ENCODE results near the gene SLC25A42. TPM values are rescaled to one million over a fixed set of nuclear protein-coding genes. Genes with fewer than 3 reads are reported as not detected.
"Not testable (repeated sequence)": the region's sequence is repeated elsewhere in the genome, so short reads cannot be mapped to it uniquely, and the experiment has no call there.

Gene SLC25A42
- 3.4 and 6.7 TPM in 2 replicates for total RNA-seq (2014; rRNA removed; shearing (Covaris generic))

GRCh38 chr19:19063183-19064097 is at the start of gene SLC25A42:
TSS of gene SLC25A42 (plus strand) at chr19:19063994. CDS start at chr19:19096125, 32,131 bp downstream.
- Histone ChIP-seq H3K27me3 (replicated peaks) (no peaks in the 10 kb centered on the region), H3K4me1 (replicated peaks) (peaks cover 16% of the 10 kb centered on the region), H3K4me3 (peak within 1 kb of the TSS; percentile 59), H3K36me3 (peaks cover under 1% of the 10 kb centered on the region; the same call in 1 of the 2 replicates), H3K9me3 (replicated peaks) (no peaks in the 10 kb centered on the region), H3K27ac (no peak within 1 kb of the TSS)
- DNase-seq (ENCODE audit: low read depth in 1 of 2, low spot score in 2 of 2), result peak; percentile 99 to 100

- Histone ChIP-seq H3K4me1 (replicated peaks) (peaks cover 8% of the 10 kb centered on the region), H3K36me3 (peaks cover 89% of the 10 kb centered on the region), H3K27ac (no peak overlapping the region), H3K4me3 (no peak overlapping the region), H3K9me3 (replicated peaks) (no peaks in the 10 kb centered on the region), H3K27me3 (replicated peaks) (no peaks in the 10 kb centered on the region)
- peak in 1 of 2 experiments; percentile 16 for DNase-seq (ENCODE audit: low read depth in 1 of 2, low spot score in 2 of 2)
Measured at GRCh38 chr19:19021115-19021514, 42.7 kb upstream of the SLC25A42 start.

- H3K4me3 ChIP-seq, result no peak overlapping the region
- peaks cover 8% of the 10 kb centered on the region for H3K4me1 ChIP-seq (replicated peaks)
- DNase-seq (ENCODE audit: low read depth in 1 of 2, low spot score in 2 of 2), result no peak
- H3K27me3 ChIP-seq (replicated peaks), result no peaks in the 10 kb centered on the region
- H3K27ac ChIP-seq, result no peak overlapping the region
- no peaks in the 10 kb centered on the region for H3K9me3 ChIP-seq (replicated peaks)
- peaks cover 89% of the 10 kb centered on the region for H3K36me3 ChIP-seq
Measured at GRCh38 chr19:19022380-19022961, 41.3 kb upstream of the SLC25A42 start.

- not testable (repeated sequence) for DNase-seq (ENCODE audit: low read depth in 1 of 2, low spot score in 2 of 2); H3K27me3 ChIP-seq (replicated peaks); H3K27ac ChIP-seq; H3K4me3 ChIP-seq; H3K4me1 ChIP-seq (replicated peaks); H3K9me3 ChIP-seq (replicated peaks)
- peaks cover 90% of the 10 kb centered on the region for H3K36me3 ChIP-seq
Measured at GRCh38 chr19:19023376-19023775, 40.4 kb upstream of the SLC25A42 start.

GRCh38 chr19:19025861-19026260 is 37.9 kb upstream of the SLC25A42 start:
- no peak for DNase-seq (ENCODE audit: low read depth in 1 of 2, low spot score in 2 of 2)
- Histone ChIP-seq H3K27ac (no peak overlapping the region), H3K4me3 (no peak overlapping the region), H3K4me1 (replicated peaks) (peaks cover 8% of the 10 kb centered on the region), H3K36me3 (peaks cover 98% of the 10 kb centered on the region), H3K27me3 (replicated peaks) (no peaks in the 10 kb centered on the region), H3K9me3 (replicated peaks) (no peaks in the 10 kb centered on the region)

GRCh38 chr19:19026299-19026971 is 37.4 kb upstream of the SLC25A42 start:
- Histone ChIP-seq H3K4me3 (no peak overlapping the region), H3K27ac (no peak overlapping the region), H3K27me3 (replicated peaks) (no peaks in the 10 kb centered on the region), H3K36me3 (peaks cover 100% of the 10 kb centered on the region), H3K9me3 (replicated peaks) (no peaks in the 10 kb centered on the region), H3K4me1 (replicated peaks) (peaks cover 3% of the 10 kb centered on the region)
- DNase-seq (ENCODE audit: low read depth in 1 of 2, low spot score in 2 of 2), result no peak

- Histone ChIP-seq H3K9me3 (replicated peaks) (no peaks in the 10 kb centered on the region), H3K27ac (no peak overlapping the region), H3K27me3 (replicated peaks) (no peaks in the 10 kb centered on the region), H3K36me3 (peaks cover 97% of the 10 kb centered on the region), H3K4me1 (replicated peaks) (peaks cover 5% of the 10 kb centered on the region; the same call in 1 of the 2 replicates), H3K4me3 (no peak overlapping the region)
- DNase-seq (ENCODE audit: low read depth in 1 of 2, low spot score in 2 of 2), result no peak
Measured at GRCh38 chr19:19027228-19027627, 36.6 kb upstream of the SLC25A42 start.

- Histone ChIP-seq H3K36me3 (peaks cover 91% of the 10 kb centered on the region), H3K4me3 (no peak overlapping the region), H3K4me1 (replicated peaks) (0 out of 2 replicates have a peak, but pooled peaks cover 5% of the 10 kb centered on the region), H3K9me3 (replicated peaks) (0 out of 2 replicates have a peak, but pooled peaks cover 3% of the 10 kb centered on the region), H3K27ac (no peak overlapping the region), H3K27me3 (replicated peaks) (no peaks in the 10 kb centered on the region)
- DNase-seq (ENCODE audit: low read depth in 1 of 2, low spot score in 2 of 2), result no peak
Measured at GRCh38 chr19:19028526-19028925, 35.3 kb upstream of the SLC25A42 start.

GRCh38 chr19:19031891-19032290 is 31.9 kb upstream of the SLC25A42 start:
- Histone ChIP-seq H3K4me3 (peak overlapping the region; percentile 97), H3K27ac (no peak overlapping the region), H3K4me1 (replicated peaks) (peaks cover 13% of the 10 kb centered on the region), H3K36me3 (peaks cover 66% of the 10 kb centered on the region), H3K9me3 (replicated peaks) (0 out of 2 replicates have a peak, but pooled peaks cover 3% of the 10 kb centered on the region), H3K27me3 (replicated peaks) (no peaks in the 10 kb centered on the region)
- DNase-seq (ENCODE audit: low read depth in 1 of 2, low spot score in 2 of 2), result no peak

GRCh38 chr19:19032420-19033175 is 31.2 kb upstream of the SLC25A42 start:
- H3K4me1 ChIP-seq (replicated peaks), result peaks cover 13% of the 10 kb centered on the region
- H3K27me3 ChIP-seq (replicated peaks), result no peaks in the 10 kb centered on the region
- H3K4me3 ChIP-seq, result peak overlapping the region; percentile 97
- H3K27ac ChIP-seq, result peak overlapping the region; percentile 91
- H3K9me3 ChIP-seq (replicated peaks), result 0 out of 2 replicates have a peak, but pooled peaks cover 3% of the 10 kb centered on the region
- H3K36me3 ChIP-seq, result peaks cover 62% of the 10 kb centered on the region
- DNase-seq (ENCODE audit: low read depth in 1 of 2, low spot score in 2 of 2), result peak; percentile 97 to 99

GRCh38 chr19:19033176-19033425 is 30.7 kb upstream of the SLC25A42 start:
- 0 out of 2 replicates have a peak, but pooled peaks cover 3% of the 10 kb centered on the region for H3K9me3 ChIP-seq (replicated peaks)
- no peak for DNase-seq (ENCODE audit: low read depth in 1 of 2, low spot score in 2 of 2)
- H3K4me1 ChIP-seq (replicated peaks), result peaks cover 13% of the 10 kb centered on the region
- H3K27me3 ChIP-seq (replicated peaks), result no peaks in the 10 kb centered on the region
- H3K36me3 ChIP-seq, result peaks cover 61% of the 10 kb centered on the region
- H3K4me3 ChIP-seq, result peak overlapping the region; percentile 97
- peak overlapping the region; percentile 91 for H3K27ac ChIP-seq

- Histone ChIP-seq H3K36me3 (peaks cover 57% of the 10 kb centered on the region), H3K27me3 (replicated peaks) (no peaks in the 10 kb centered on the region), H3K9me3 (replicated peaks) (0 out of 2 replicates have a peak, but pooled peaks cover 3% of the 10 kb centered on the region), H3K4me1 (replicated peaks) (peaks cover 13% of the 10 kb centered on the region), H3K4me3 (peak within 1 kb of the TSS; percentile 97), H3K27ac (peak within 1 kb of the TSS; percentile 91)
- DNase-seq (ENCODE audit: low read depth in 1 of 2, low spot score in 2 of 2), result peak; percentile 87 to 95
Measured at GRCh38 chr19:19033426-19034203, 30.2 kb upstream of the SLC25A42 start, which contains the start of the genes ARMC6 and SUGP2. TSS of gene ARMC6 (plus strand) at chr19:19033603. CDS start at chr19:19034210, 607 bp downstream. TSS of gene SUGP2 (minus strand) at chr19:19033517. CDS start at chr19:19031071, 2,446 bp downstream.
